Activated naive CD8-positive, alpha-beta T cell (primary cell): Measurements from ENCODE around the gene TSACC.
"Not testable (repeated sequence)": the region's sequence is repeated elsewhere in the genome, so short reads cannot be mapped to it uniquely, and the experiment has no call there.

ENCODE experiments used
- H3K27ac Mint-ChIP-seq: one replicate; pipeline ENCODE4 v1.8.0; 2021; ENCODE audit warnings: mixed read lengths
- H3K27me3 Mint-ChIP-seq: one replicate; pipeline ENCODE4 v1.8.0; 2021; ENCODE audit warnings: mixed read lengths
- H3K36me3 Mint-ChIP-seq: one replicate; pipeline ENCODE4 v1.8.0; 2021; ENCODE audit warnings: mixed read lengths
- H3K4me1 Mint-ChIP-seq: one replicate; pipeline ENCODE4 v1.8.0; 2021; ENCODE audit warnings: low read depth, mixed read lengths
- H3K4me3 Mint-ChIP-seq: one replicate; pipeline ENCODE4 v1.8.0; 2021; ENCODE audit warnings: mild to moderate bottlenecking, mixed read lengths
- H3K9me3 Mint-ChIP-seq: one replicate; pipeline ENCODE4 v1.8.0; 2021; ENCODE audit warnings: low read depth, mixed read lengths

TSACC gene

GRCh38 chr1:156360534-156360933, 22.2 kb downstream of the TSACC start:
- peaks cover 4% of the 10 kb centered on the region for H3K36me3 Mint-ChIP-seq
- H3K4me3 Mint-ChIP-seq = no peak overlapping the region
- H3K27me3 Mint-ChIP-seq = peaks cover 24% of the 10 kb centered on the region
- no peak overlapping the region for H3K27ac Mint-ChIP-seq
- H3K4me1 Mint-ChIP-seq = no peaks in the 10 kb centered on the region
- H3K9me3 Mint-ChIP-seq = no peaks in the 10 kb centered on the region

GRCh38 chr1:156365754-156366153, 27.4 kb downstream of the TSACC start:
- Mint-ChIP-seq H3K27me3 (peaks cover 30% of the 10 kb centered on the region), H3K36me3 (peaks cover 4% of the 10 kb centered on the region), H3K27ac (no peak overlapping the region), H3K9me3 (no peaks in the 10 kb centered on the region), H3K4me3 (no peak overlapping the region), H3K4me1 (peaks cover 4% of the 10 kb centered on the region)

- Mint-ChIP-seq H3K27me3 (peaks cover 30% of the 10 kb centered on the region), H3K4me1 (peaks cover 4% of the 10 kb centered on the region), H3K27ac (no peak overlapping the region), H3K4me3 (no peak overlapping the region), H3K9me3 (no peaks in the 10 kb centered on the region), H3K36me3 (peaks cover 4% of the 10 kb centered on the region)
Observed at GRCh38 chr1:156366378-156367166, 28.2 kb downstream of the TSACC start.

- Mint-ChIP-seq H3K4me1 (peaks cover 4% of the 10 kb centered on the region), H3K9me3 (no peaks in the 10 kb centered on the region), H3K27ac (no peak overlapping the region), H3K27me3 (peaks cover 36% of the 10 kb centered on the region), H3K36me3 (peaks cover 4% of the 10 kb centered on the region), H3K4me3 (no peak overlapping the region)
Observed at GRCh38 chr1:156367383-156368156, 29.2 kb downstream of the TSACC start.

- H3K36me3 Mint-ChIP-seq = peaks cover 4% of the 10 kb centered on the region
- peaks cover 36% of the 10 kb centered on the region for H3K27me3 Mint-ChIP-seq
- peaks cover 4% of the 10 kb centered on the region for H3K4me1 Mint-ChIP-seq
- no peak overlapping the region for H3K27ac Mint-ChIP-seq
- H3K9me3 Mint-ChIP-seq = no peaks in the 10 kb centered on the region
- no peak overlapping the region for H3K4me3 Mint-ChIP-seq
Observed at GRCh38 chr1:156368157-156368658, 29.9 kb downstream of the TSACC start.

GRCh38 chr1:156368889-156369684, 30.8 kb downstream of the TSACC start, which contains the start of gene RHBG:
Gene RHBG, plus strand, starts transcription at chr1:156369211. Its CDS starts 39 bp downstream, at chr1:156369250.
- no peaks in the 10 kb centered on the region for H3K9me3 Mint-ChIP-seq
- H3K27me3 Mint-ChIP-seq = peaks cover 32% of the 10 kb centered on the region
- no peak within 1 kb of the TSS for H3K27ac Mint-ChIP-seq
- H3K4me1 Mint-ChIP-seq = peaks cover 4% of the 10 kb centered on the region
- H3K4me3 Mint-ChIP-seq = peak within 1 kb of the TSS; percentile 69
- H3K36me3 Mint-ChIP-seq = peaks cover 4% of the 10 kb centered on the region

GRCh38 chr1:156369685-156370286, 31.5 kb downstream of the TSACC start:
- H3K4me1 Mint-ChIP-seq, H3K27ac Mint-ChIP-seq, H3K36me3 Mint-ChIP-seq, H3K9me3 Mint-ChIP-seq: not testable (repeated sequence)
- Mint-ChIP-seq H3K4me3 (peak overlapping the region; percentile 69), H3K27me3 (peaks cover 31% of the 10 kb centered on the region)

- H3K4me3 Mint-ChIP-seq = no peak overlapping the region
- no peaks in the 10 kb centered on the region for H3K36me3 Mint-ChIP-seq
- no peak overlapping the region for H3K27ac Mint-ChIP-seq
- no peaks in the 10 kb centered on the region for H3K9me3 Mint-ChIP-seq
- peaks cover 4% of the 10 kb centered on the region for H3K4me1 Mint-ChIP-seq
- peaks cover 24% of the 10 kb centered on the region for H3K27me3 Mint-ChIP-seq
Observed at GRCh38 chr1:156371553-156372264, 33.4 kb downstream of the TSACC start.

GRCh38 chr1:156372265-156372586, 33.9 kb downstream of the TSACC start:
- peaks cover 24% of the 10 kb centered on the region for H3K27me3 Mint-ChIP-seq
- H3K36me3 Mint-ChIP-seq = no peaks in the 10 kb centered on the region
- H3K9me3 Mint-ChIP-seq = no peaks in the 10 kb centered on the region
- H3K27ac Mint-ChIP-seq = no peak overlapping the region
- H3K4me1 Mint-ChIP-seq = peaks cover 4% of the 10 kb centered on the region
- H3K4me3 Mint-ChIP-seq = no peak overlapping the region

GRCh38 chr1:156372876-156373275, 34.5 kb downstream of the TSACC start:
- no peak overlapping the region for H3K27ac Mint-ChIP-seq
- no peaks in the 10 kb centered on the region for H3K36me3 Mint-ChIP-seq
- H3K4me3 Mint-ChIP-seq = no peak overlapping the region
- peaks cover 4% of the 10 kb centered on the region for H3K4me1 Mint-ChIP-seq
- no peaks in the 10 kb centered on the region for H3K9me3 Mint-ChIP-seq
- H3K27me3 Mint-ChIP-seq = peaks cover 22% of the 10 kb centered on the region

- Mint-ChIP-seq H3K4me3 (no peak overlapping the region), H3K9me3 (no peaks in the 10 kb centered on the region), H3K36me3 (no peaks in the 10 kb centered on the region), H3K27me3 (peaks cover 20% of the 10 kb centered on the region), H3K4me1 (peaks cover 4% of the 10 kb centered on the region), H3K27ac (no peak overlapping the region)
Observed at GRCh38 chr1:156373546-156373945, 35.2 kb downstream of the TSACC start.

GRCh38 chr1:156376146-156376545, 37.8 kb downstream of the TSACC start:
- Mint-ChIP-seq H3K9me3 (no peaks in the 10 kb centered on the region), H3K4me1 (no peaks in the 10 kb centered on the region), H3K4me3 (no peak overlapping the region), H3K27me3 (peaks cover 14% of the 10 kb centered on the region), H3K27ac (no peak overlapping the region), H3K36me3 (no peaks in the 10 kb centered on the region)

GRCh38 chr1:156376958-156377919, 38.9 kb downstream of the TSACC start:
- peaks cover 13% of the 10 kb centered on the region for H3K27me3 Mint-ChIP-seq
- H3K9me3 Mint-ChIP-seq = no peaks in the 10 kb centered on the region
- no peak overlapping the region for H3K27ac Mint-ChIP-seq

More at GRCh38 chr1:156376958-156377919, 38.9 kb downstream of the TSACC start:
- Mint-ChIP-seq H3K4me1 (no peaks in the 10 kb centered on the region), H3K4me3 (no peak overlapping the region), H3K36me3 (no peaks in the 10 kb centered on the region)
